Measurements from ENCODE around the gene EMD.

Gene EMD

GRCh38 chrX:154348646-154349358, 30.3 kb upstream of the EMD start:
- Histone ChIP-seq H3K9me3 (ENCODE audit: control insufficient read depth, low read length) (no peaks in the 10 kb centered on the region), H3K36me3 (ENCODE audit: control insufficient read depth, insufficient read depth, low read length) (peaks cover 48% of the 10 kb centered on the region), H3K27me3 (replicated peaks; ENCODE audit: control insufficient read depth, insufficient read depth, low read length, poor library complexity, severe bottlenecking) (no peaks in the 10 kb centered on the region), H3K27ac (ENCODE audit: insufficient read depth, low read length, poor library complexity, severe bottlenecking) (peak overlapping the region; percentile 32), H3K4me1 (ENCODE audit: control insufficient read depth, insufficient read depth, low read length, poor library complexity, severe bottlenecking) (peaks cover 63% of the 10 kb centered on the region), H3K4me3 (ENCODE audit: insufficient read depth, low read depth, low read length, poor library complexity, severe bottlenecking) (no peak overlapping the region)
- DNase-seq, result no peak

GRCh38 chrX:154349359-154349935, 29.6 kb upstream of the EMD start:
- Histone ChIP-seq H3K9me3 (ENCODE audit: control insufficient read depth, low read length) (no peaks in the 10 kb centered on the region), H3K4me1 (ENCODE audit: control insufficient read depth, insufficient read depth, low read length, poor library complexity, severe bottlenecking) (peaks cover 70% of the 10 kb centered on the region), H3K27ac (ENCODE audit: insufficient read depth, low read length, poor library complexity, severe bottlenecking) (peak overlapping the region; percentile 25), H3K27me3 (replicated peaks; ENCODE audit: control insufficient read depth, insufficient read depth, low read length, poor library complexity, severe bottlenecking) (no peaks in the 10 kb centered on the region), H3K36me3 (ENCODE audit: control insufficient read depth, insufficient read depth, low read length) (peaks cover 55% of the 10 kb centered on the region), H3K4me3 (ENCODE audit: insufficient read depth, low read depth, low read length, poor library complexity, severe bottlenecking) (no peak overlapping the region)
- DNase-seq, result no peak

- DNase-seq, result no peak
- no peaks in the 10 kb centered on the region for H3K9me3 ChIP-seq (ENCODE audit: control insufficient read depth, low read length)
- H3K4me1 ChIP-seq (ENCODE audit: control insufficient read depth, insufficient read depth, low read length, poor library complexity, severe bottlenecking), result peaks cover 75% of the 10 kb centered on the region
- no peak overlapping the region for H3K4me3 ChIP-seq (ENCODE audit: insufficient read depth, low read depth, low read length, poor library complexity, severe bottlenecking)
- no peaks in the 10 kb centered on the region for H3K27me3 ChIP-seq (replicated peaks; ENCODE audit: control insufficient read depth, insufficient read depth, low read length, poor library complexity, severe bottlenecking)
- peaks cover 60% of the 10 kb centered on the region for H3K36me3 ChIP-seq (ENCODE audit: control insufficient read depth, insufficient read depth, low read length)
- H3K27ac ChIP-seq (ENCODE audit: insufficient read depth, low read length, poor library complexity, severe bottlenecking), result no peak overlapping the region
Measured at GRCh38 chrX:154349979-154350378, 29.1 kb upstream of the EMD start.

- Histone ChIP-seq H3K27ac (ENCODE audit: insufficient read depth, low read length, poor library complexity, severe bottlenecking) (peak overlapping the region; percentile 53), H3K4me1 (ENCODE audit: control insufficient read depth, insufficient read depth, low read length, poor library complexity, severe bottlenecking) (peaks cover 81% of the 10 kb centered on the region), H3K4me3 (ENCODE audit: insufficient read depth, low read depth, low read length, poor library complexity, severe bottlenecking) (no peak overlapping the region), H3K27me3 (replicated peaks; ENCODE audit: control insufficient read depth, insufficient read depth, low read length, poor library complexity, severe bottlenecking) (no peaks in the 10 kb centered on the region), H3K9me3 (ENCODE audit: control insufficient read depth, low read length) (no peaks in the 10 kb centered on the region), H3K36me3 (ENCODE audit: control insufficient read depth, insufficient read depth, low read length) (peaks cover 65% of the 10 kb centered on the region)
- no peak for DNase-seq
Measured at GRCh38 chrX:154350429-154351182, 28.5 kb upstream of the EMD start.

- no peaks in the 10 kb centered on the region for H3K9me3 ChIP-seq (ENCODE audit: control insufficient read depth, low read length)
- H3K36me3 ChIP-seq (ENCODE audit: control insufficient read depth, insufficient read depth, low read length), result peaks cover 71% of the 10 kb centered on the region
- H3K27ac ChIP-seq (ENCODE audit: insufficient read depth, low read length, poor library complexity, severe bottlenecking), result peak overlapping the region; percentile 53
- no peaks in the 10 kb centered on the region for H3K27me3 ChIP-seq (replicated peaks; ENCODE audit: control insufficient read depth, insufficient read depth, low read length, poor library complexity, severe bottlenecking)
- peaks cover 84% of the 10 kb centered on the region for H3K4me1 ChIP-seq (ENCODE audit: control insufficient read depth, insufficient read depth, low read length, poor library complexity, severe bottlenecking)
- H3K4me3 ChIP-seq (ENCODE audit: insufficient read depth, low read depth, low read length, poor library complexity, severe bottlenecking), result peak overlapping the region; percentile 8
- DNase-seq, result no peak
Measured at GRCh38 chrX:154351183-154352011, 27.7 kb upstream of the EMD start.

- Histone ChIP-seq H3K4me1 (ENCODE audit: control insufficient read depth, insufficient read depth, low read length, poor library complexity, severe bottlenecking) (peaks cover 86% of the 10 kb centered on the region), H3K27me3 (replicated peaks; ENCODE audit: control insufficient read depth, insufficient read depth, low read length, poor library complexity, severe bottlenecking) (no peaks in the 10 kb centered on the region), H3K36me3 (ENCODE audit: control insufficient read depth, insufficient read depth, low read length) (peaks cover 77% of the 10 kb centered on the region), H3K9me3 (ENCODE audit: control insufficient read depth, low read length) (no peaks in the 10 kb centered on the region), H3K27ac (ENCODE audit: insufficient read depth, low read length, poor library complexity, severe bottlenecking) (peak overlapping the region; percentile 53), H3K4me3 (ENCODE audit: insufficient read depth, low read depth, low read length, poor library complexity, severe bottlenecking) (peak overlapping the region; percentile 8)
- DNase-seq, result no peak
Measured at GRCh38 chrX:154352012-154352401, 27.1 kb upstream of the EMD start.

GRCh38 chrX:154352466-154352865, 26.6 kb upstream of the EMD start:
- Histone ChIP-seq H3K27ac (ENCODE audit: insufficient read depth, low read length, poor library complexity, severe bottlenecking) (peak overlapping the region; percentile 53), H3K4me1 (ENCODE audit: control insufficient read depth, insufficient read depth, low read length, poor library complexity, severe bottlenecking) (peaks cover 83% of the 10 kb centered on the region), H3K4me3 (ENCODE audit: insufficient read depth, low read depth, low read length, poor library complexity, severe bottlenecking) (no peak overlapping the region)

GRCh38 chrX:154353172-154353843, 25.8 kb upstream of the EMD start:
- H3K27ac ChIP-seq (ENCODE audit: insufficient read depth, low read length, poor library complexity, severe bottlenecking), result no peak overlapping the region
- peaks cover 86% of the 10 kb centered on the region for H3K4me1 ChIP-seq (ENCODE audit: control insufficient read depth, insufficient read depth, low read length, poor library complexity, severe bottlenecking)
- H3K4me3 ChIP-seq (ENCODE audit: insufficient read depth, low read depth, low read length, poor library complexity, severe bottlenecking), result no peak overlapping the region
- H3K36me3 ChIP-seq (ENCODE audit: control insufficient read depth, insufficient read depth, low read length), result peaks cover 88% of the 10 kb centered on the region
- H3K27me3 ChIP-seq (replicated peaks; ENCODE audit: control insufficient read depth, insufficient read depth, low read length, poor library complexity, severe bottlenecking), result no peaks in the 10 kb centered on the region
- DNase-seq, result no peak
- H3K9me3 ChIP-seq (ENCODE audit: control insufficient read depth, low read length), result no peaks in the 10 kb centered on the region

More at GRCh38 chrX:154352466-154352865, 26.6 kb upstream of the EMD start:
- no peak for DNase-seq
- H3K36me3 ChIP-seq (ENCODE audit: control insufficient read depth, insufficient read depth, low read length), result peaks cover 82% of the 10 kb centered on the region
- no peaks in the 10 kb centered on the region for H3K9me3 ChIP-seq (ENCODE audit: control insufficient read depth, low read length)
- no peaks in the 10 kb centered on the region for H3K27me3 ChIP-seq (replicated peaks; ENCODE audit: control insufficient read depth, insufficient read depth, low read length, poor library complexity, severe bottlenecking)

- no peaks in the 10 kb centered on the region for H3K9me3 ChIP-seq (ENCODE audit: control insufficient read depth, low read length)
- H3K36me3 ChIP-seq (ENCODE audit: control insufficient read depth, insufficient read depth, low read length), result peaks cover 88% of the 10 kb centered on the region
- no peak overlapping the region for H3K27ac ChIP-seq (ENCODE audit: insufficient read depth, low read length, poor library complexity, severe bottlenecking)
- no peak for DNase-seq
- H3K4me3 ChIP-seq (ENCODE audit: insufficient read depth, low read depth, low read length, poor library complexity, severe bottlenecking), result no peak overlapping the region
- no peaks in the 10 kb centered on the region for H3K27me3 ChIP-seq (replicated peaks; ENCODE audit: control insufficient read depth, insufficient read depth, low read length, poor library complexity, severe bottlenecking)
- peaks cover 88% of the 10 kb centered on the region for H3K4me1 ChIP-seq (ENCODE audit: control insufficient read depth, insufficient read depth, low read length, poor library complexity, severe bottlenecking)
Measured at GRCh38 chrX:154354013-154354412, 25.1 kb upstream of the EMD start.

Data from effector memory CD4-positive, alpha-beta T cell (primary cell).